ENCODE data around the gene DHRS12.

DHRS12 gene

GRCh38 chr13:51724721-51725120, 79.2 kb downstream of the DHRS12 start:
- no peak overlapping the region for H4K5ac ChIP-seq (ENCODE audit: low read length)
- no peak overlapping the region for H3K4ac ChIP-seq (ENCODE audit: low read depth, low read length)
- no peak overlapping the region for H3K18ac ChIP-seq (ENCODE audit: low read length)
- no peaks in the 10 kb centered on the region for H3K36me3 ChIP-seq (ENCODE audit: control insufficient read depth, insufficient read depth, low read length)
- H3K79me1 ChIP-seq (ENCODE audit: low read length): no peaks in the 10 kb centered on the region
- H3K27me3 ChIP-seq (ENCODE audit: insufficient read depth, low read length, poor library complexity): no peaks in the 10 kb centered on the region
- no peaks in the 10 kb centered on the region for H3K79me2 ChIP-seq (ENCODE audit: control insufficient read depth, insufficient read depth, low read length)
- no peaks in the 10 kb centered on the region for H3K4me1 ChIP-seq (ENCODE audit: control insufficient read depth, low read depth, low read length)
- H2BK120ac ChIP-seq (ENCODE audit: low read depth, low read length): no peak overlapping the region
- H4K8ac ChIP-seq (ENCODE audit: low read depth, low read length): no peak overlapping the region
- H2BK15ac ChIP-seq (replicated peaks; ENCODE audit: low read depth): no peak overlapping the region
- no peak overlapping the region for H3K9ac ChIP-seq (ENCODE audit: low read length)
- no peak overlapping the region for H3K4me3 ChIP-seq (ENCODE audit: low read length)
- H2BK5ac ChIP-seq (ENCODE audit: low read length): no peak overlapping the region
- no peak overlapping the region for H3K23ac ChIP-seq (ENCODE audit: low read length)
- H3K56ac ChIP-seq (ENCODE audit: low read length): no peak overlapping the region
- H3K4me2 ChIP-seq (ENCODE audit: low read length): no peak overlapping the region
- DNase-seq: no peak
- H3K27ac ChIP-seq (ENCODE audit: low read depth, low read length): no peak overlapping the region
- H2AK5ac ChIP-seq (ENCODE audit: low read length): no peak overlapping the region

DNA sequence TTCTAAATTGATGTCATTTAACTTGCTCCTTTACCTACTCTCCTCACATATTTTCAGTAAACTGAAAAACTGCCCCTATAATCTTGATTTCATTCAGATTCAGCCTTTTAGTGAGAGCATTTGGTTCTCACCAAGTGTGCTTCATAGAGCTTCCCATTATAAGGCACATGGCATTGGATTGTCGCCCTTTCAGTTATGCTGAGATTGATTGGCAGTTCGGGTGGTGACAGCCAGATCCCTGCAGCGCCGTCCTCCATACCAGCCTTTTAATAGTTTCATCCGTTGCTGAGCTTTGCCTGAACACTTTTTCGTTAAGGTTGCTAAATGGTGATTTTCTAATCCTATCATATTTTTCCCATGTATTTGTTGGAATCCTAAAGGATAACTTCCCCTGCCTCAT, 80.4 kb downstream of the DHRS12 start:
- Histone ChIP-seq H3K4ac (ENCODE audit: low read depth, low read length) (no peak overlapping the region), H3K79me1 (ENCODE audit: low read length) (no peaks in the 10 kb centered on the region), H3K4me2 (ENCODE audit: low read length) (no peak overlapping the region), H3K56ac (ENCODE audit: low read length) (no peak overlapping the region), H3K4me1 (ENCODE audit: control insufficient read depth, low read depth, low read length) (no peaks in the 10 kb centered on the region), H3K18ac (ENCODE audit: low read length) (no peak overlapping the region), H3K27ac (ENCODE audit: low read depth, low read length) (no peak overlapping the region), H2BK5ac (ENCODE audit: low read length) (no peak overlapping the region), H4K8ac (ENCODE audit: low read depth, low read length) (no peak overlapping the region), H4K5ac (ENCODE audit: low read length) (no peak overlapping the region), H3K4me3 (ENCODE audit: low read length) (no peak overlapping the region), H2BK120ac (ENCODE audit: low read depth, low read length) (no peak overlapping the region), H3K23ac (ENCODE audit: low read length) (no peak overlapping the region), H3K27me3 (ENCODE audit: insufficient read depth, low read length, poor library complexity) (no peaks in the 10 kb centered on the region), H3K79me2 (ENCODE audit: control insufficient read depth, insufficient read depth, low read length) (no peaks in the 10 kb centered on the region), H2AK5ac (ENCODE audit: low read length) (no peak overlapping the region), H3K9ac (ENCODE audit: low read length) (no peak overlapping the region), H3K36me3 (ENCODE audit: control insufficient read depth, insufficient read depth, low read length) (no peaks in the 10 kb centered on the region), H2BK15ac (replicated peaks; ENCODE audit: low read depth) (no peak overlapping the region)
- no peak for DNase-seq
- WGBS (ENCODE audit: extremely low coverage, insufficient coverage, low lambda C conversion rate): no CpG with 5 or more reads among the region's 6 CpGs

- H3K9ac ChIP-seq (ENCODE audit: low read length): no peak overlapping the region
- no peak overlapping the region for H3K18ac ChIP-seq (ENCODE audit: low read length)
- no peak overlapping the region for H2BK15ac ChIP-seq (replicated peaks; ENCODE audit: low read depth)
- H3K27me3 ChIP-seq (ENCODE audit: insufficient read depth, low read length, poor library complexity): no peaks in the 10 kb centered on the region
- DNase-seq: no peak
- no peaks in the 10 kb centered on the region for H3K36me3 ChIP-seq (ENCODE audit: control insufficient read depth, insufficient read depth, low read length)
- H2BK5ac ChIP-seq (ENCODE audit: low read length): no peak overlapping the region
- no peak overlapping the region for H3K23ac ChIP-seq (ENCODE audit: low read length)
- H3K79me2 ChIP-seq (ENCODE audit: control insufficient read depth, insufficient read depth, low read length): no peaks in the 10 kb centered on the region
- H4K5ac ChIP-seq (ENCODE audit: low read length): no peak overlapping the region
- no peak overlapping the region for H3K4me3 ChIP-seq (ENCODE audit: low read length)
- H4K8ac ChIP-seq (ENCODE audit: low read depth, low read length): no peak overlapping the region
- no peaks in the 10 kb centered on the region for H3K79me1 ChIP-seq (ENCODE audit: low read length)
- no peak overlapping the region for H2BK120ac ChIP-seq (ENCODE audit: low read depth, low read length)
- no peak overlapping the region for H2AK5ac ChIP-seq (ENCODE audit: low read length)
- no peak overlapping the region for H3K27ac ChIP-seq (ENCODE audit: low read depth, low read length)
- H3K56ac ChIP-seq (ENCODE audit: low read length): no peak overlapping the region
- H3K4me2 ChIP-seq (ENCODE audit: low read length): no peak overlapping the region
- WGBS (ENCODE audit: extremely low coverage, insufficient coverage, low lambda C conversion rate): no CpG with 5 or more reads among the region's 3 CpGs
- H3K4ac ChIP-seq (ENCODE audit: low read depth, low read length): no peak overlapping the region
- no peaks in the 10 kb centered on the region for H3K4me1 ChIP-seq (ENCODE audit: control insufficient read depth, low read depth, low read length)
These were observed 82.5 kb downstream of the DHRS12 start for GRCh38 chr13:51721496-51721895.

- no peak overlapping the region for H3K27ac ChIP-seq (ENCODE audit: low read depth, low read length)
- H3K4me2 ChIP-seq (ENCODE audit: low read length): no peak overlapping the region
- no peak overlapping the region for H3K9ac ChIP-seq (ENCODE audit: low read length)
- no peak overlapping the region for H3K4me3 ChIP-seq (ENCODE audit: low read length)
- no peak overlapping the region for H2BK15ac ChIP-seq (replicated peaks; ENCODE audit: low read depth)
- no peaks in the 10 kb centered on the region for H3K36me3 ChIP-seq (ENCODE audit: control insufficient read depth, insufficient read depth, low read length)
- no peak overlapping the region for H2AK5ac ChIP-seq (ENCODE audit: low read length)
- H4K5ac ChIP-seq (ENCODE audit: low read length): no peak overlapping the region
- H3K4ac ChIP-seq (ENCODE audit: low read depth, low read length): no peak overlapping the region
- H3K79me2 ChIP-seq (ENCODE audit: control insufficient read depth, insufficient read depth, low read length): no peaks in the 10 kb centered on the region
- H2BK5ac ChIP-seq (ENCODE audit: low read length): no peak overlapping the region
- H3K27me3 ChIP-seq (ENCODE audit: insufficient read depth, low read length, poor library complexity): no peaks in the 10 kb centered on the region
- no peak overlapping the region for H3K18ac ChIP-seq (ENCODE audit: low read length)
- H4K8ac ChIP-seq (ENCODE audit: low read depth, low read length): no peak overlapping the region
- H3K79me1 ChIP-seq (ENCODE audit: low read length): no peaks in the 10 kb centered on the region
- H3K56ac ChIP-seq (ENCODE audit: low read length): no peak overlapping the region
- no peak overlapping the region for H3K23ac ChIP-seq (ENCODE audit: low read length)
- DNase-seq: no peak
- H3K4me1 ChIP-seq (ENCODE audit: control insufficient read depth, low read depth, low read length): no peaks in the 10 kb centered on the region
- WGBS (ENCODE audit: extremely low coverage, insufficient coverage, low lambda C conversion rate): no CpG with 5 or more reads among the region's 1 CpG
- H2BK120ac ChIP-seq (ENCODE audit: low read depth, low read length): no peak overlapping the region
These were observed 84.6 kb downstream of the DHRS12 start for GRCh38 chr13:51719394-51719793.

All from mesendoderm (in vitro differentiated cells).